HEK293T (cell line): ENCODE data around the gene UQCRC1.
"Not testable (repeated sequence)": the region's sequence is repeated elsewhere in the genome, so short reads cannot be mapped to it uniquely, and the experiment has no call there.

Source experiments
- CTCF ChIA-PET: fragments of 350-600 bp; formaldehyde crosslinking; extraction: SDS; loops from one replicate; lab custom pipeline; 2021; ENCODE audit warnings: antibody characterized with exemption, inconsistent platforms; lab: Yijun Ruan, JAX
- POLR2A ChIA-PET: fragments of 350-600 bp; formaldehyde crosslinking; extraction: SDS; loops from one replicate; lab custom pipeline; 2020; ENCODE audit warnings: antibody characterized with exemption, inconsistent platforms; lab: Yijun Ruan, JAX
- DNase-seq: peaks from one replicate; pipeline ENCODE4 v3.0.0; 2012; ENCODE audit warnings: mixed read lengths; ENCODE audit errors: extremely low spot score
- ARNT ChIP-seq: fragments of 450-650 bp; IDR thresholded peaks from 2 replicates; pipeline ENCODE4 v1.6.1; 2017; ENCODE audit warnings: mild to moderate bottlenecking
- BHLHE40 ChIP-seq: fragments of 450-650 bp; IDR thresholded peaks from 2 replicates; pipeline ENCODE4 v1.6.1; 2016; ENCODE audit warnings: mild to moderate bottlenecking, moderate library complexity, borderline replicate concordance
- CTBP1 ChIP-seq: fragments of 450-650 bp; IDR thresholded peaks from 2 replicates; pipeline ENCODE4 v1.6.1; 2016; ENCODE audit warnings: borderline replicate concordance
- ELF4 ChIP-seq: fragments of 450-650 bp; IDR thresholded peaks from 2 replicates; pipeline ENCODE4 v1.6.1; 2017; ENCODE audit warnings: antibody characterized with exemption
- FOXA1 ChIP-seq: fragments of 450-650 bp; IDR thresholded peaks from 2 replicates; pipeline ENCODE4 v1.6.1; 2016; ENCODE audit warnings: mild to moderate bottlenecking
- FOXK2 ChIP-seq: fragments of 450-650 bp; IDR thresholded peaks from 2 replicates; pipeline ENCODE4 v1.6.1; 2016; ENCODE audit warnings: mild to moderate bottlenecking
- FOXM1 ChIP-seq: fragments of 450-650 bp; IDR thresholded peaks from 2 replicates; pipeline ENCODE4 v1.6.1; 2017; ENCODE audit warnings: mild to moderate bottlenecking, borderline replicate concordance
- HDGF ChIP-seq: fragments of 450-650 bp; IDR thresholded peaks from 2 replicates; pipeline ENCODE4 v1.6.1; 2017; ENCODE audit warnings: antibody characterized with exemption, borderline replicate concordance
- L3MBTL2 ChIP-seq: fragments of 450-650 bp; conservative IDR thresholded peaks from 2 replicates; pipeline ENCODE4 v1.6.1; 2016; ENCODE audit warnings: mild to moderate bottlenecking
- LEF1 ChIP-seq: fragments of 450-650 bp; IDR thresholded peaks from 2 replicates; pipeline ENCODE4 v1.6.1; 2017; ENCODE audit warnings: mild to moderate bottlenecking, borderline replicate concordance
- NFRKB ChIP-seq: fragments of 450-650 bp; IDR thresholded peaks from 2 replicates; pipeline ENCODE4 v1.6.1; 2016; ENCODE audit warnings: mild to moderate bottlenecking, moderate library complexity
- SP1 ChIP-seq: fragments of 450-650 bp; IDR thresholded peaks from 2 replicates; pipeline ENCODE4 v1.6.1; 2017
- SUZ12 ChIP-seq: fragments of 450-650 bp; IDR thresholded peaks from 2 replicates; pipeline ENCODE4 v1.6.1; 2016; ENCODE audit warnings: mild to moderate bottlenecking
- TARDBP ChIP-seq: fragments of 450-650 bp; IDR thresholded peaks from 2 replicates; pipeline ENCODE4 v1.6.1; 2016
- ZNF384 ChIP-seq: fragments of 450-650 bp; IDR thresholded peaks from 2 replicates; pipeline ENCODE4 v1.6.1; 2016
- TF ChIP-seq, protein P1 (sequence below): fragments of 450-650 bp; IDR thresholded peaks from 2 replicates; pipeline ENCODE4 v1.6.1; 2016

The UQCRC1 gene

DNA sequence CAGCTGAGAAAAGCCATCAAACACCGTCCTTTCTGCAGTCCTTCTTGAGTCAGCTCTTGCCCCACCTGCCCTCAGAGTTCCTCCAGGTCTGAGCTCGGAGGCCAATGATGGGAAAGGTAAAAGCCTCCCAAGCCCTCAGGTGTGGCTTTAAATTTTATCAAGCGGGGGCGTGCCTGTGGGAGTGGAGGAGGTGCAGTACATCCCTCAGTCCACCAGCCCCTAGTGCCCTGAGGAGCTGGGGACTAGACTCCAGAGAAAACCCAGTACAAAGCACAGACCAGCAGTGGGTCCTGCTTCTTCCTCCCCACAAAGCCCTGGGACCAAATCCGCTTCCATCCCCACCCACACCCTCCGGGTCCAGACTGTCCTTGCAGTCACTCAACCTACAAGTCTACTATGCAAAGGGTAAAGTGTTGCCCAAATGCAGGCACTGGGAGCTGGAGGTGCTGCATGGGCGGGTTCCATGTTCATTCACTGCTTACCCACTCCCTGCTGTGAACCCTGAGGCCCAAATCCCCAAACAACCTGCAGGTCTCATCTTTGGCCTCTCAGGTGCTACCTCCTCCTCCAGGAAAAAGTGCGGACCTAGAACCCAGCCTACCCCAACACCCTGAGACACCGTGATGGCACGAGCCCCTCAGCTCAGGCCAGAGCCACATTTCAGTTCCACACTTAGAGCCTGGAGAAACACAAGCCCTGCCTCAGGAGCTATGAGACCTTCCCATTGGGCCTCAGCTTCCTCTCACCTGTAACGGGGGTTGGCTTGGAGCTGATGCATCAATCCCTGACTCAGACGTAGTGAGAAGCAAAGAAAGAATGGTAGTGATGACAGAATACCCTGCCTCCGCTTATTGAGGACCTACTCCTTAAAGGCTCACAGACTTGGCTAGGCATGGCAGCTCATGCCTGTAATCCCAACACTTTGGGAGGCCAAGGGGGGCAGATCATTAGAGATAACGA is 55.3 kb downstream of the UQCRC1 start:
- no peak for DNase-seq
- ChIA-PET POLR2A (interaction anchor here (1.2 kb wide), 1 partner anchor 108 kb away, joined by 3 read pairs; the partner anchor contains the start of gene ATRIP), CTCF (interaction anchor here (1.2 to 2.6 kb wide), 2 partner anchors 118 to 153 kb away, joined by 3 to 10 read pairs; no protein-coding TSS in a partner anchor)
- TF ChIP-seq TARDBP (no peak), NFRKB (no peak)

DNA sequence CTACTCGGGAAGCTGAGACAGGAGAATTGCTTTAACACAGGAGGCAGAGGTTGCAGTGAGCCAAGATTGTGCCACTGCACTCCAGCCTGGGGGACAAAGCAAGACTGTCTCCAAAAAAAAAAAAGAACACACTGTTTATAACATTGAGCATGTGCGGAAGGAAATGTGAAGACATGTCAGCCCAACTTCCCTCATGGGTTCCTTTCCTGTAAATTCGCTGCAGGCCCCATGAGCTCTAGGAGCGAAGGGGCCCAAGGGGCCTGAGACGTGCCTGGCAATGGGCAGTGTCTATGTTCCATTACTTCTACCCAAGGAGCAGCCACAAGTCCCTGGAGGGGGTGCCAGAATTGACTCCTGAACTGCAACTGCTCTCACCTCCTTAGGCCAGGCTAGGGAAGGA is 56.1 kb downstream of the UQCRC1 start:
- POLR2A ChIA-PET = interaction anchor here (1.0 to 1.2 kb wide), 3 partner anchors 92 to 454 kb away, joined by 3 read pairs; partner anchors contain the start of genes ATRIP and WDR6
- DNase-seq = no peak
- CTCF ChIA-PET = interaction anchor here (1.1 to 2.6 kb wide), 2 partner anchors 83 to 117 kb away, joined by 3 to 10 read pairs; no protein-coding TSS in a partner anchor
- TF ChIP-seq TARDBP (no peak), LEF1 (no peak), FOXK2 (no peak), ELF4 (no peak), SUZ12 (no peak), ARNT (no peak), HDGF (no peak), ZNF384 (no peak), NFRKB (no peak), FOXA1 (no peak), FOXM1 (no peak), L3MBTL2 (no peak), CTBP1 (no peak), SP1 (no peak), BHLHE40 (no peak)
- TF ChIP-seq, protein P1, sequence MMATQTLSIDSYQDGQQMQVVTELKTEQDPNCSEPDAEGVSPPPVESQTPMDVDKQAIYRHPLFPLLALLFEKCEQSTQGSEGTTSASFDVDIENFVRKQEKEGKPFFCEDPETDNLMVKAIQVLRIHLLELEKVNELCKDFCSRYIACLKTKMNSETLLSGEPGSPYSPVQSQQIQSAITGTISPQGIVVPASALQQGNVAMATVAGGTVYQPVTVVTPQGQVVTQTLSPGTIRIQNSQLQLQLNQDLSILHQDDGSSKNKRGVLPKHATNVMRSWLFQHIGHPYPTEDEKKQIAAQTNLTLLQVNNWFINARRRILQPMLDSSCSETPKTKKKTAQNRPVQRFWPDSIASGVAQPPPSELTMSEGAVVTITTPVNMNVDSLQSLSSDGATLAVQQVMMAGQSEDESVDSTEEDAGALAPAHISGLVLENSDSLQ = no peak

DNA sequence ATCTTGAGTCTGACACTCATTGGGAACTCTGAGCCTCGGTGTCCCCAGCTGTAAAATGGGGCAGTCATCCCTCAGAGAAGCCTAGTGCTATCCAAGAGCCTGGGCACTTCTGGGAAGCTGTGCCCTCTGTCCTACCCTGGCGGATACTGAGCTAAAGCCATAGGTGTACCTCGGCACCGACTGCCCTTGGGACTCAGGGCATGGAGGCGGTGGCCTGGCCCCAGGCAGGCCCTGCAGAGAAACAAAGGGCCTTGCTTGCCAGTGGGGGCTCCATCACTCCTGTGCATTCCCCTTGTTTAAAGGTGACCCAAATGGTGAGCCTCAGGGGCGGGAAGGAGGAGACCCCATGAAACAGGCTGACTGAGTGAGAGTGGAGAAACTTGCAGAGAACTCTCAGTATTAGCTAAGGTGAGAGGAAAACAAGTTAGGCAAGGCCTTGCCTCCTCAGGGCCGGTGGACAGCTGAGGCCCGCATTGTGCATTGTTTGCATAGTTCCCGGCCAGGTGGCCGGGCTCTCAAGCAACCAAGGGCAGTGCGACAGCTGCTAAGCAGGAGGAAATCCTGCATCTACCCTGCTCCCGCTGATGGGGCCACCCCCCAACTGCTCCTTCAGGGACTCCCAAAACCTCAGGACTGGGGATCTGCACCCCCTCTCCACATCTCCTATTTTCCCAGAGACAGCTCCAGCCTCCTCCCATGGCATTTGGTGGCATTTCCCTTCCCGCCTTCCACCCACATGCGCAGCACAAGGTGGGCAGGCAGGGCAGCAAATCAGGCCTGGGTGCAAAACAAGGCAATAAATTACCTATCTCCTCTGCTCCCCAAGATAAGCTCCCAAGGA is 57.1 kb downstream of the UQCRC1 start:
- DNase-seq = no peak
- ChIA-PET CTCF (interaction anchor here (0.8 to 2.6 kb wide), 3 partner anchors 84 to 116 kb away, joined by 3 to 10 read pairs (median 3); no protein-coding TSS in a partner anchor), POLR2A (interaction anchor here (1.0 to 1.2 kb wide), 4 partner anchors 83 to 455 kb away, joined by 3 read pairs; partner anchors contain the start of genes ATRIP, SLC26A6 and WDR6)
- TF ChIP-seq TARDBP = no peak
- no peak for TF ChIP-seq ZNF384
- TF ChIP-seq LEF1 = no peak
- TF ChIP-seq L3MBTL2 = no peak
- TF ChIP-seq BHLHE40 = no peak
- TF ChIP-seq NFRKB = no peak
- TF ChIP-seq FOXM1 = no peak
- TF ChIP-seq HDGF = no peak
- TF ChIP-seq SP1 = no peak
- TF ChIP-seq ARNT = no peak
- no peak for TF ChIP-seq SUZ12
- TF ChIP-seq CTBP1 = no peak
- no peak for TF ChIP-seq FOXA1
- TF ChIP-seq ELF4 = no peak
- TF ChIP-seq FOXK2 = no peak
- TF ChIP-seq, protein P1 = no peak

DNA sequence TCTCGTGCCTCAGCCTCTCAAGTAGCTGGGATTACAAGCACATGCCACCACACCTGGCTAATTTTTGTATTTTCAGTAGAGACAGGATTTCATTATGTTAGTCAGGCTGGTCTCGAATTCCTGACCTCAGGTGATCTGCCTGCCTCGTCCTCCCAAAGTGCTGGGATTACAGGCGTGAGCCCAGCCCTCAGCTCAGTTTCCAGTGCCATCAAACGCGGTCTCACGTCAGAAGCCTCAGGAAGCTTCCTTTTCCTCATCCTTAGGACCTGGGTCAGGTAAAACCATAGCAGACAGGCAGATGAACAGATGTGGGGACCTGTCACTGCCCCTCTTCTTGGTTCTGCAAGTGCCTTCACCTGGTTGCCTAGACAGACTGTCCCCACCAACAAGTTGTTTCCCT is 57.8 kb downstream of the UQCRC1 start:
- DNase-seq = not testable (repeated sequence)
- ChIA-PET CTCF (interaction anchor here (0.8 kb wide), 1 partner anchor 116 kb away, joined by 3 read pairs; no protein-coding TSS in a partner anchor), POLR2A (interaction anchor here (1.1 kb wide), 1 partner anchor 84 kb away, joined by 3 read pairs; the partner anchor contains the start of gene SLC26A6)
